Thoracic aorta (tissue), 2 donors: ENCODE results near the gene MYL3. TPM values are rescaled to one million over a fixed set of nuclear protein-coding genes. Genes with fewer than 3 reads are reported as not detected.

Experiments
- ATAC-seq: fragments of 150-250 bp; one replicate; pipeline ENCODE4 v1.8.0; 2017; ENCODE audit warnings: low read depth; ENCODE audit not compliant: insufficient number of reproducible peaks, low FRiP score
- DNase-seq: peaks from one replicate; pipeline ENCODE4 v3.0.0-alpha.2; 2020; ENCODE audit warnings: low spot score
- H3K27ac ChIP-seq, 2 donors: fragments of 200-600 bp; sonication (generic); 1 replicate in 1 of 2; 2 replicates in 1 of 2; pipeline ENCODE4 v1.5.1; 2016; ENCODE audit warnings: mild to moderate bottlenecking in 2 of 2, moderate library complexity in 2 of 2
- H3K27me3 ChIP-seq: fragments of 200-600 bp; sonication (generic); replicated peaks from 2 replicates; pipeline ENCODE4 v1.6.0; 2016; ENCODE audit warnings: mild to moderate bottlenecking; ENCODE audit not compliant: insufficient read depth
- H3K36me3 ChIP-seq: fragments of 200-600 bp; sonication (generic); one replicate; pipeline ENCODE4 v1.5.1; 2016
- H3K4me1 ChIP-seq, 2 donors: fragments of 200-600 bp; sonication (generic); 1 replicate in 1 of 2; 2 replicates in 1 of 2; pipeline versions ENCODE4 v1.5.1 to v1.6.0; 2016; ENCODE audit warnings: low read depth in 2 of 2, mild to moderate bottlenecking in 1 of 2; ENCODE audit not compliant: control insufficient read depth in 1 of 2
- H3K4me3 ChIP-seq: fragments of 200-600 bp; sonication (generic); 2 replicates; pipeline ENCODE4 v1.5.1; 2016; ENCODE audit warnings: mild to moderate bottlenecking
- H3K9me3 ChIP-seq: fragments of 200-600 bp; sonication (generic); 2 replicates; pipeline ENCODE4 v1.5.1; 2016
- total RNA-seq, 2 donors: library from RNA; depleted of rRNA; stranded (reverse); fragments of >200 nt; gene quantifications; one replicate each; pipeline versions ENCODE4 v1.1.0 to v1.2.3, GENCODE V29; 2016
- TF ChIP-seq, protein P1 (sequence below): fragments of 200-600 bp; sonication (generic); IDR thresholded peaks from one replicate; pipeline ENCODE4 v1.5.1; 2019; ENCODE audit warnings: antibody characterized with exemption

MYL3 gene
- total RNA-seq, 2 donors from 2014 or later, result 1.5 TPM; not detected in 1

DNA sequence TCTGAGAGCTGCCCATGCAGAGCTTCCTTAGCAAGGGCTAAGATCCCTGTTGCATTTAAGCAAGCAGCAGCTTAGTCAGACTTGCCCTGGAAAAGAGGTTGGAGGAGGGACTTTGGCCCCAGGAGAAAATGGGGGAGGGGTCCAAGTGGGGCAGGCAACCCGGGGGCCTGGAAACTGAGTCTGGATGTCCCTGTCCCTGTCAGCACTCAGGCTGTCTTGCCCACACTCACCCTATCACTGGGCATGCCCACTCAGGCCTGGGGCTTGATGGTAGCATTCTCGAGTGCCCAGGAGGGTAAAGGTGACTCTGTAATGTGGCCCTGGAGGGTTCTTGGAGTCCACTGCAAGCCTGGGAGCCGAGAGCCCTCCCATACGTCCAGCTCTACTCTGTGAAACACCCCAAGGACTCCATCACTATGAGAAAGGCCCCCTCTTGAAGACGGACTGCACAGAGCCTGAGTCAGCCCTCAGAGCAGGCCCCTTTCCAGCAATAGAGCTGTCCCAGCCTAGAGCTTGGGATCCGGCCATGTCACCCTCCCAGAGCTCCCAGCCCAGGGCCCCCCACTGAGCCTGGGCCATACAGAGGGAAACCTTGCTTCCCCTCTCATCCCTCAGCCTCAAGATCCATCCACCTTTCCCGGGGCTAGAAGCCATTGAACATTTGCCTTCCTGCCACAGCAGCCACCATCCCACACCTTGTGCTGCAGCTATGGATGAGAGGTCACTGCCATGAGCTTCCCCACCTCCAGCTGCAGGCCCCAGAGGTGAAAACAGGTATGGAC is 13.4 kb downstream of the MYL3 start:
- Histone ChIP-seq H3K36me3 (no peaks in the 10 kb centered on the region), H3K27ac (no peak overlapping the region), H3K4me3 (no peak overlapping the region), H3K27me3 (no peaks in the 10 kb centered on the region), H3K9me3 (no peaks in the 10 kb centered on the region), H3K4me1 (peaks cover 9 to 29% of the 10 kb centered on the region in 2 donors)
- DNase-seq, result no peak
- TF ChIP-seq, protein P1, sequence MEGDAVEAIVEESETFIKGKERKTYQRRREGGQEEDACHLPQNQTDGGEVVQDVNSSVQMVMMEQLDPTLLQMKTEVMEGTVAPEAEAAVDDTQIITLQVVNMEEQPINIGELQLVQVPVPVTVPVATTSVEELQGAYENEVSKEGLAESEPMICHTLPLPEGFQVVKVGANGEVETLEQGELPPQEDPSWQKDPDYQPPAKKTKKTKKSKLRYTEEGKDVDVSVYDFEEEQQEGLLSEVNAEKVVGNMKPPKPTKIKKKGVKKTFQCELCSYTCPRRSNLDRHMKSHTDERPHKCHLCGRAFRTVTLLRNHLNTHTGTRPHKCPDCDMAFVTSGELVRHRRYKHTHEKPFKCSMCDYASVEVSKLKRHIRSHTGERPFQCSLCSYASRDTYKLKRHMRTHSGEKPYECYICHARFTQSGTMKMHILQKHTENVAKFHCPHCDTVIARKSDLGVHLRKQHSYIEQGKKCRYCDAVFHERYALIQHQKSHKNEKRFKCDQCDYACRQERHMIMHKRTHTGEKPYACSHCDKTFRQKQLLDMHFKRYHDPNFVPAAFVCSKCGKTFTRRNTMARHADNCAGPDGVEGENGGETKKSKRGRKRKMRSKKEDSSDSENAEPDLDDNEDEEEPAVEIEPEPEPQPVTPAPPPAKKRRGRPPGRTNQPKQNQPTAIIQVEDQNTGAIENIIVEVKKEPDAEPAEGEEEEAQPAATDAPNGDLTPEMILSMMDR, result no peak
- no peak for ATAC-seq

DNA sequence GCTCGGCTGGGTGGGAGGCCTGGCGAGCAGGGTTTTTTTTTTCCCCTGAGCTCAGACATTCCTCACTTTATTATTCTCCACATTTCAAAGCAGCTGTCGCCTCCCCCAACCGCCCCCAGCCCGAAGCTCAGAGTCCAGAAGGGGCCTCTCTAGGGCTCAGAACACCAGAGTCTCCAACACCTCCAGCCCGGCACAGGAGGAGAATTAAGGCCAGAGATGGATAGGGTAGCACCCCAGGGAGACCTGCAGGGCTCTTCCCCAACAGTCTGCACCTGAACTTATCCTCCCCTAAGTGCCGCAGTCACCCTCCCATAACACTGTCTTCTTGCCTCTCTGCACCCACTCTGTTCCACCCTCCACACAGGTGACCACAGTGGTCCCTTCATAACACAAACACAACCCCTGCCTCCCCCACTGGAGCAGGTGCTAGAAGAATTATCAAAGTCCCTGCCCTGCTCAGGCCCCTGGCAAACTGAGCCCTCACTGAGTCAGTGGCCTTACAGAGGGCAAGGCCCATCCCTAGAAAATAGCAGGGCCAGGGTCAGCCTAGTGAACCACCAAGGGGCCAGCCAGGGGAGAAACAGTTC is 14.1 kb downstream of the MYL3 start:
- Histone ChIP-seq H3K4me3 (no peak overlapping the region), H3K9me3 (no peaks in the 10 kb centered on the region), H3K27me3 (no peaks in the 10 kb centered on the region), H3K27ac (no peak overlapping the region), H3K4me1 (peaks cover 10 to 29% of the 10 kb centered on the region in 2 donors), H3K36me3 (no peaks in the 10 kb centered on the region)
- TF ChIP-seq, protein P1, result no peak
- ATAC-seq (no peak), DNase-seq (no peak)

DNA sequence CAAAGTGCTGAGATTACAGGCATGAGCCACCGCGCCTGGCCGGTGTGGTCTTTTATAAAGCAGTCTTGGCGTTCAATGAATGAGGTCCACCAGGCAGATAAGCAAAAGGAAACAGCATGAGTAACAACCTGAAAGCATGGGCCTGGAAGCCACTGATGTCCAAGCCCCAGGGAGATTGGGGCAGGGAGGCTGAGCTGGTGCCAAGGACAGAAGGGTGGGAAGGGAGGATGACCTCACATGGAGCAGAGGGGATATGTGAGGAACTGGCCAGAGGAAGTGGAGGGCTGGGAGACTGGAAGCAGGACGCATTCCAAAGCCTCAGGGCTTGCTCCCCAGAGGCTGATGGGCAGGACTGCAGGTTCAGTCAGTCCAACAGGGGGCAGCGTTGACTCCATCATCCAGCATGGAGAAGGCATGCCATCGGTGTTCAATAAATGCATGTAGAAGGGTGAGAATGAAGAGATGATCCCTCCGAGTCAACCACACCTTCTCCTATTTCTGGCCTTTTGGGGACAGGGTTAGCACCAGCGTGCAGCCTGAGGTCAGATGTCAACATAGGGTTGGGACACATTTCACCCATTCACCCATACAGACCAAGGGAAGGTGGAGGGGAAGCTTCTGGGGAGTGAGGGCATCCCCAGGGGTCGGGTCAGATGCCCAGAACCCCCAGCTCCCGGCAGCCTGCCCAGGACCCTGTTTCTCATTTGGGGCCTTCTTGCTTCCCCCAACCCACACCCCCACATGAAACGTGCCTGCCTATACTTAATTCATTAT is 14.8 kb downstream of the MYL3 start:
- H3K4me1 ChIP-seq, result peaks cover 10 to 29% of the 10 kb centered on the region in 2 donors
- no peak overlapping the region for H3K27ac ChIP-seq
- H3K4me3 ChIP-seq, result no peak overlapping the region
- ATAC-seq (no peak), DNase-seq (no peak)
- no peaks in the 10 kb centered on the region for H3K9me3 ChIP-seq
- no peaks in the 10 kb centered on the region for H3K27me3 ChIP-seq
- H3K36me3 ChIP-seq, result no peaks in the 10 kb centered on the region
- TF ChIP-seq, protein P1, result peak; percentile 23

DNA sequence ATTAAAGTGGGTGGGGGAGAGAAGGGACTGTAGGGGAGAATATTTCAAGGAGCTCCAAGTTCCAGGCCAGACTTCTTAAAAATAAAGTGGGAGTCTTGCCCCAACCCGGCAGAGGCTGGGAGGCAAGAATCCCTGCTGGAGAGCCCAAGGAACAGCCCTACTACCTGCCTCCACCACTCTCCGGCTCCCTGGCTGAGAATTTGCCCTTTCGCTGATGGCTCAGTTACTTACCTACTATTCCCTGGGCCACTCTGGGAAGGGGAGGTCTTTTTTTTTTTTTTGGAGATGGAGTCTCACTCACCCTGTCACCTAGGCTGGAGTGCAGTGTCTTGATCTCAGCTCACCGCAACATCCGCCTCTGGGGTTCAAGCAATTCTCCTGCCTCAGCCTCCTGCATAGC is 15.5 kb downstream of the MYL3 start:
- no peaks in the 10 kb centered on the region for H3K27me3 ChIP-seq
- DNase-seq, result no peak
- peaks cover 10 to 29% of the 10 kb centered on the region in 2 donors for H3K4me1 ChIP-seq
- H3K36me3 ChIP-seq, result no peaks in the 10 kb centered on the region
- H3K9me3 ChIP-seq, result no peaks in the 10 kb centered on the region
- H3K4me3 ChIP-seq, result no peak overlapping the region
- H3K27ac ChIP-seq, result no peak overlapping the region
- TF ChIP-seq, protein P1, result no peak
- no peak for ATAC-seq
